ENCODE results near the gene CCDC40. TPM values are rescaled to one million over a fixed set of nuclear protein-coding genes. Genes with fewer than 3 reads are reported as not detected.

The CCDC40 gene
- total RNA-seq, 2 donors from 2014 or later, result 1.2 to 3.6 TPM

DNA sequence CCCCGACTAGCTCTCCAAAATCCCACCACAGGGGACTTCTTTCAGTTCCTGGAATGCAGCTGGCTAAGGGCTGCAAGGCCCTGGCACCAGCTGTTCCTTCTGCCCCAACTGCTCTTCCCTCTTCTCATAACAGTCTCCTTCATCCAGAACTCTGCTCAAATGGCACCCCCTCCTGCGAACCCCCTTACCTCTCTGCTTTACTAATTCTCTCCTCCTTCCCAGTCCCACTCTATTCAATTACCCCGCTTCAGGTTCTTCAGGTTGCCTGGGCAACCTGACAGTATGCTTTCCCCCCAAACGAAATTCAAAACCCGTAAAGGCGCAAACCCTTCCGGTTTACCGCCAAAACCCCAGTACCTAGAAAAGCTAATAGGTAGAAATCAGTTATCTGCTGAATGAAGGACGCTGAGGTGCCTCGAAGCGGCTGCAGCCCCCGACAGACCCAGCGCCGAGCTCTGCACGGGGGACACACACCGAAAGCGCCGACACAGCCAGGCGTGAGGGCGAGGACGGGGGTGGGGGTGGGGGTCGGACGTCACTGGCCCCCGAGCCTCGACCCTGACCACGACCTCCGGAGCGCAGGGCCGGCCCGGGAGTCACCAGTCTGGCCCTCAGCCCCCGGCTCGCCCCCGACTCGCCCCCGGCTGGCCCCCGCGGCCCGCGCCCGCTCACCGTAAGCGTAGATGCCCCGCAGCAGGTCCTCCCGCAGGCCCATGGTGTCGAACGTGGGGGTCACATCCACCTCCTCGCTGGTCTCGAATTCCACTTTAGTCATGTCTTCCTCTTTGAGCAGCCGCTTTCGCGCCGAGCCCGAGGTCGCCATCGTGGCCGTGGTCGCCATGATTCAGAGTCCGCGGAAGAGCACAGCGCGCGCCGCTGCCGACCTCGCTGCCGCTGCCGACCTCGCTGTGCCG lies 109.9 kb downstream of the CCDC40 start:
- Histone ChIP-seq H3K9ac (ENCODE audit: low read depth in 2 of 2, low read length in 2 of 2) (peak overlapping the region; percentile 89 to 92), H3K4me3 (peak overlapping the region; percentile 97), H3K27ac (peak overlapping the region; percentile 92), H3K9me3 (no peaks in the 10 kb centered on the region), H3K27me3 (no peaks in the 10 kb centered on the region), H3K4me1 (peaks cover 7% of the 10 kb centered on the region), H3K36me3 (peaks cover 10% of the 10 kb centered on the region)
- intact Hi-C loops (cut with DNase I), result loop anchor here (10.0 kb wide), 1 partner anchor 108 kb away; no protein-coding TSS in a partner anchor
- DNase-seq, result peak; percentile 31
- TF ChIP-seq, protein P1, sequence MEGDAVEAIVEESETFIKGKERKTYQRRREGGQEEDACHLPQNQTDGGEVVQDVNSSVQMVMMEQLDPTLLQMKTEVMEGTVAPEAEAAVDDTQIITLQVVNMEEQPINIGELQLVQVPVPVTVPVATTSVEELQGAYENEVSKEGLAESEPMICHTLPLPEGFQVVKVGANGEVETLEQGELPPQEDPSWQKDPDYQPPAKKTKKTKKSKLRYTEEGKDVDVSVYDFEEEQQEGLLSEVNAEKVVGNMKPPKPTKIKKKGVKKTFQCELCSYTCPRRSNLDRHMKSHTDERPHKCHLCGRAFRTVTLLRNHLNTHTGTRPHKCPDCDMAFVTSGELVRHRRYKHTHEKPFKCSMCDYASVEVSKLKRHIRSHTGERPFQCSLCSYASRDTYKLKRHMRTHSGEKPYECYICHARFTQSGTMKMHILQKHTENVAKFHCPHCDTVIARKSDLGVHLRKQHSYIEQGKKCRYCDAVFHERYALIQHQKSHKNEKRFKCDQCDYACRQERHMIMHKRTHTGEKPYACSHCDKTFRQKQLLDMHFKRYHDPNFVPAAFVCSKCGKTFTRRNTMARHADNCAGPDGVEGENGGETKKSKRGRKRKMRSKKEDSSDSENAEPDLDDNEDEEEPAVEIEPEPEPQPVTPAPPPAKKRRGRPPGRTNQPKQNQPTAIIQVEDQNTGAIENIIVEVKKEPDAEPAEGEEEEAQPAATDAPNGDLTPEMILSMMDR (IDR thresholded peaks at IDR 0.05), result no peak

GRCh38 chr17:80147035-80147822 lies 110.8 kb downstream of the CCDC40 start, which contains the start of gene EIF4A3:
Gene EIF4A3 (minus strand): TSS chr17:80147128. CDS start chr17:80146961, 167 bp downstream.
- H3K4me1 ChIP-seq, result peaks cover 7% of the 10 kb centered on the region
- H3K9me3 ChIP-seq, result no peaks in the 10 kb centered on the region
- H3K4me3 ChIP-seq, result peak within 1 kb of the TSS; percentile 97
- H3K36me3 ChIP-seq, result peaks cover 10% of the 10 kb centered on the region
- H3K9ac ChIP-seq (ENCODE audit: low read depth in 2 of 2, low read length in 2 of 2), result peak within 1 kb of the TSS; percentile 89 to 93
- intact Hi-C loops (cut with DNase I), result loop anchor here (10.0 kb wide), 1 partner anchor 108 kb away; no protein-coding TSS in a partner anchor
- H3K27me3 ChIP-seq, result no peaks in the 10 kb centered on the region
- peak; percentile 100 for DNase-seq
- TF ChIP-seq, protein P1 (IDR thresholded peaks at IDR 0.05), result no peak
- H3K27ac ChIP-seq, result peak within 1 kb of the TSS; percentile 92

Small RNAs within 50 kb of the gene (microRNA-seq; reads per million reads assigned to microRNA genes)
- not detected for gene MIR1268B

Other genes starting within 250 kb of the CCDC40 start
- 1 to 10 TPM; 5.0 to 8.1 TPM for gene CBX8, start 239.6 kb upstream of the CCDC40 start, total RNA-seq
- 10 to 100 TPM; 10.6 to 18.1 TPM for gene CBX4, start 197.2 kb upstream of the CCDC40 start, total RNA-seq
- gene TBC1D16, start 770 bp upstream of the CCDC40 start, total RNA-seq, result 10 to 100 TPM; 14.4 to 19.8 TPM
- 10 to 100 TPM; 34.0 to 59.4 TPM for gene GAA, start 64.9 kb downstream of the CCDC40 start, total RNA-seq
- 100 to 1,000 TPM in 1 of 2 donors, 10 to 100 TPM in 1; 99.8 to 114 TPM for gene EIF4A3, start 110.5 kb downstream of the CCDC40 start, total RNA-seq
- gene CARD14, start 133.4 kb downstream of the CCDC40 start, total RNA-seq, result under 1 TPM; 0.29 to 0.54 TPM
- 10 to 100 TPM; 40.3 to 43.1 TPM for gene SGSH, start 183.7 kb downstream of the CCDC40 start, total RNA-seq
- 1 to 10 TPM; 8.0 to 9.3 TPM for gene SLC26A11, start 183.8 kb downstream of the CCDC40 start, total RNA-seq
- gene RNF213, start 224.2 kb downstream of the CCDC40 start, total RNA-seq, result 100 to 1,000 TPM in 1 of 2 donors, 10 to 100 TPM in 1; 80.8 to 101 TPM